Stromal cell of bone marrow (primary cell): ENCODE results near the gene RGS9.

Experiments used
- DNase-seq: peaks from one replicate; pipeline ENCODE4 v3.0.0-alpha.2; 2012; ENCODE audit warnings: low read depth

The RGS9 gene

DNA sequence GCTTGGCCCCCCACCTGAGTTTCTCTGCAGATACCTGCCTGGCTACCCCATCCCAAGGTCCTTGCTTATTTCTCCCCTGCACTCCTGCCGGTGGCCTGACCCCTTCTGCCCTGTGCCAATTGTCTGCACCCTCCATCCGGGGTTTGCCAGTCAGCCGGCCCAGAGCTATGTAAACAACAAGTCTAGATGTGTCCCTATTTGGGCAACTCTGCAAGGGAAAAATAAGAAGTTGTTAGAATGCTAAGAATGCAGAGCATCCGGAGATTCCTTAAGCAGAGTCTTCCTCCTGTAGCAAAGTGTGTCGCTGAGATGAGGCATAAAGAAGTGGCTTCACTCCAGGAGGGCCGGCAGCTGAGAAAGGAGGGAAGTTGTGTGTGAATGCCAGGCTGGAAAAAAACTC, 46.6 kb downstream of the RGS9 start:
- DNase-seq = no peak

DNA sequence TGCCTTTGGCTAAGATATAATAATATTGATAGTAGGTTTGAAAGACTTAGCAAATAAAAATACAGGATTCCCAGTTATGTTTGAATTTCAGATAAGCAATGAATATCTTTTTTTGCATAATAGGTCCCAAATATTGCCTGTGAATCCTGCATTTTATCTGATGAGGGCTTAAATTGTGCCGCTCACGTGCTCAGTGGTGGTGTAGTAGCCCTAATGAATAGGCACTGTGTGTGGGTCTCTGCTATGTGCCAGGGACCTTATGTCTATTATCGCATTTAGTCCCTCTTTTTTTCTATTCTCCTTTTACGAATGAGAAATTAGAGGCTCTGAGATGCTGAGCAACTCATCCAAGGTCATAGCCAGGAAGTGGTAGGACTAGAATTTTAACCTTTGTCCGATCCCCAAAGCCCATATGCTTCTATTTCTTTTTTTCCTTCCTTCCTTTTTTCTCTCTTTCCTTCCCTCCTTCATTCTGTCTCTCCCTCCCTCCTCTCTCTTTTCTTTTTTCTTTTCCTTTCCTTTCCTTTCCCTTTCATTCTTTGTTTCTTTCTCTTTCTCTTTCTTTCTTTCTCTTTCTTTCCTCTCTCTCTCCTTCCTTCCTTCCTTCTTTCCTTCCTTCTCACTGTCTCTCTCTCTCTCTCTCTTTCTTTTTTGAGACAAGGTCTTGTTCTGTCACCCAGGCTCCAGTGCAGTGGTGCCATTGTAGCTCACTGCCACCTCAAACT, 47.2 kb downstream of the RGS9 start:
- DNase-seq = no peak

DNA sequence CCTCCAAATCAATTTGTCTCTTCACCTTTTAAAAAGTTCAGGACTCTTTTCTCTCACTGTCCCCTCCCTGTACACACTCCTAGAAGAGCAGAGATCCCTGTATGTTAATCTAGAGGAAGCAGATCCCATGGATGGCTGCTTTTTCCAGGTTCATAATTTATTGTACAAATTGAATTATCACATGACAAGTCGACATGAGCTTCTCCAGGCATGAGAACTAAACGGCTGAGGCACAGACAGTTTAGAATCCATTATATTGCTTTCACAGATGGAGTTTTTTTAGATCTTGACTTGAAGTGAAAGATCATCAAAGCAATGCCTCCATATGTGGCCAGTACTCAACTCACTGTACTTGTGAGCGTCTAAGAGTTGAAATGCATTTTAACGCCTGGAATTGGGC, 47.9 kb downstream of the RGS9 start:
- no peak for DNase-seq

DNA sequence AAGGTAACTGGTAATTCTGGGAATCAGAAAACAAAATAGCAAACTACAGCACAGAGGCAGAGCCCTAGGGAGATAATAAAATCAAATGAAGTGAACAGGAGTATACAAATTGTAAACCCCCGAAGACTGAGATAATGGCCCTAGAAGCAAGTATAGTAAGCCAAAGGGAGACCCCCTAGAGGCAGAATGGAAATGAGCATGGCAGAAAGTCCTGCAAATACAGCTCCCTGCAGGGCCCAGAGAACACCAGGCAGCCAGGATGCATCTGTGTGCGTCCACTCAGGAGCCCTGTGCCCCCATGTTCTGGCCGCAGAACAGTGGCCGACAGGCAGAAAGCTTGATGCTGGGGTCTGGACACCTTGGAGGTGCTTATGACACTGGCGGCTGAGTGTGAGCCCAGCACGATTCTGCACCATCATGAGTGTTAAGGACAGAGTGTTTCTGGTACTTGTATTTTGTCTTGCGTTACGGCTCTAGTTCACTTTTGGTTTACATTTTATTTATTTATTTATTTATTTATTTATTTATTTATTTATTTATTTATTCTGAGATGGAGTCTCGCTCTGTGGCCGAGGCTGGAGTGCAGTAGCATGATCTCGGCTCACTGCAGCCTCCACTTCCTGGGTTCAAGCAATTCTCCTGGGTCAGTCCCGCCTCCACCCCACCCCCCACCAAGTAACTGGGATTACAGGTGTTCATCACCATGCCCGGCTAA, 48.7 kb downstream of the RGS9 start:
- DNase-seq = no peak

DNA sequence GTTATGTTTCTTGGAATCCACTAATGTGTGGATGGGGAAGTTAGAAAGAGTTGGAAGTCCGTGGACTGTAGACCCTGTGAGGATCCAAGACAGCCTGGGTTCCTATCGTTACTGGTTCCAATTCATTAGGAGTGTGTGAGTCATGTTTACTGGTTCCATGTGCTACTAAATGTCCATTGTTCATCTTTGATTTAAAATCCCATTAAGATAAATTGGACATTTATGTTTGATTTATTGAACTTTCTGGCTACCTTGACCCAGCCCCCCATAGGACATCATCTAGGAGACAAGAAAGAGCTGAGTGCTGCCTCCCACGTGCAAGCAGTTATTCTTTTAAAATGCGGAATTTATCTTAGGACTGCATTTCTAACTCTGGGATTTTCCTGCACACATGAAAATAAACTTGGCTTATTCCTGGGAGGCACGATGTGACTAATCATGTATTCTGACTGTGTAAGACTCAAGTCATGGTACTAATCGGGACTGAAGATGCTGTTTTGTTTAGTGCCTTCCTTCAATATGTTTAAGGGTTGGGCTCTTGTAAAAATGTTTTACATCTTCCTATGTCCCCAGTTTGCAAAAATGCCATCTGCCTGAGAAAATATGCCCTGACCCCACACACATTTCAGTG, 53.4 kb downstream of the RGS9 start:
- no peak for DNase-seq

DNA sequence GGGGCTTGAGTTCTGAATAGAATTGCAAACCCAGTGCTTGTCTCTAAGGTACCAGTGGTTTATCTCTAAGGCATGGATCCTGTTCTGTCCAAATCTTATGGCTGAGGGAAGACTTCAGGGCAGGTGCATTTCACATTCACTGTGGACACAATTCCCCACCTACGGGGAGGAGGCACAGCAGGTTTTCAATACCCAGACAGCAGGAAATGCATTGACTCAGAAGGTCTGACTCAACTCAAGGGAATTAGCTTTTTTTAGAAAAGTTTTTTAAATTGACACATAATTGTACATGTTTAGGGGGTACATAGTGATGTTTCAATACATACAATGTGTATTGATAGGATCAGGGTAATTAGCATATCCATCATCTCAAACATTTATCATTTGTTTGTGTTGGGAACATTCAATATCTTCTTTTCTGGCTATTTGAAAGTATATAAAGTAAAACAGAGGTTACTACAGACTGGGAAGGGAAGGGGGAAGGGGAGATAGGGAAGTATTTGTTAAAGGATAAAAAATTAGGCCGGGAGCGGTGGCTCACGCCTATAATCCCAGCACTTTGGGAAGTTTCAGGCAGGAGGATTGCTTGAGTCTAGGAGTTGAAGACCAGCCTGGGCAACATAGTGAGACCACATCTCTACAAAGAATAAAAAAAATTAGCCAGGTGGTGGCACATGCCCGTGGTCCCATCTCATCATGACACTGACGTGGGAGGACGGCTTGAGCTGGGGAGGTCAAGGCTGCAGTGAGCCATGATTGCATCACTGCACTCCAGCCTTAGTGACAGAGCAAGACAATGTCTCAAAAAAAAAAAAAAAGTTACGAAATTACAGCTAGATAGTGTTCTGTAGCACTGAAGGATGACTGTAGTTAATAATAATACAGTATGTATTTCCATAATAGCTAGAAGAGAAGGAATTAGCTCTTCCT, 54.9 kb downstream of the RGS9 start:
- DNase-seq = no peak

DNA sequence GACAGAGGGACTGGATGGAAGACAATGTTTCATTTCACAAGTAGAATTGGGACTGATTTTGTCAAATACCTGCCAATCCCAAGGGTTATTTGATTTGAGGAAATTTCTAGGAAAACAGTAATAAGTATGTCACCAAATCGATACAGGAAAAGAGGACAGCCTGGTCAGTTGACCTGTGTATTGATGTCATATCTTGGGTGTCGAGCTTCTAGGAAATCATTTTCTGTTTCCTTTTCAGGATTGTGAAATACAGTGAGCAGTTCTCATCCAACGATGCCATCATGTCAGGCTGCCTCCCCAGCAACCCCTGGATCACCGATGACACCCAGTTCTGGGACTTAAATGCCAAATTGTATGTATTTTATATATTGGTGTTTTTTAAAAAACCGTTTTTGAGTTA, 56.1 kb downstream of the RGS9 start:
- no peak for DNase-seq

DNA sequence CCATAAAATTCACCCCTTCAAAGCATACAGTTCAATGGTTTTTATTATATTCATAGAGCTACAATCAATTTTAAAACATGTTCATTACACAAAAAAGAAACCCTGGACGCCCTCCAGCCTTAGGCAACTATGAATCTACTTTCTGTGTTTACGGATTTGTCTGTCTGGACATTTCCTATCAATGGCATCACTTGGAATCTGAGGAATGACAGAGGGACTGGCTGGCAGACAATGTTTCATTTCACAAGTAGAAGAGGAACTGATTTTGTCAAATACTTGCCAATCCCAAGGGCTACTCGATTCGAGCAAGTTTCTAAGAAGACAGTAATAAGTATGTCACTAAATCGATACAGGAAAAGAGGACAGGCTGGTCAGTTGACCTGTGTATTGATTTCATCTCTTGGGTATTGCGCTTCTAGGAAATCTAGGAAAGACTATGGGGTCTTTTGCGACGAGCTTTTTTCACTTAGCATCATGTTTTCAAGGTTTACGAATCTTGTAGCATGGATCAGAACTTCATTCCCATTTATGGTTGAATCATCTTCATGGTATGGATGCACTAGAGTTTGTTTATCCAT, 56.6 kb downstream of the RGS9 start:
- no peak for DNase-seq

DNA sequence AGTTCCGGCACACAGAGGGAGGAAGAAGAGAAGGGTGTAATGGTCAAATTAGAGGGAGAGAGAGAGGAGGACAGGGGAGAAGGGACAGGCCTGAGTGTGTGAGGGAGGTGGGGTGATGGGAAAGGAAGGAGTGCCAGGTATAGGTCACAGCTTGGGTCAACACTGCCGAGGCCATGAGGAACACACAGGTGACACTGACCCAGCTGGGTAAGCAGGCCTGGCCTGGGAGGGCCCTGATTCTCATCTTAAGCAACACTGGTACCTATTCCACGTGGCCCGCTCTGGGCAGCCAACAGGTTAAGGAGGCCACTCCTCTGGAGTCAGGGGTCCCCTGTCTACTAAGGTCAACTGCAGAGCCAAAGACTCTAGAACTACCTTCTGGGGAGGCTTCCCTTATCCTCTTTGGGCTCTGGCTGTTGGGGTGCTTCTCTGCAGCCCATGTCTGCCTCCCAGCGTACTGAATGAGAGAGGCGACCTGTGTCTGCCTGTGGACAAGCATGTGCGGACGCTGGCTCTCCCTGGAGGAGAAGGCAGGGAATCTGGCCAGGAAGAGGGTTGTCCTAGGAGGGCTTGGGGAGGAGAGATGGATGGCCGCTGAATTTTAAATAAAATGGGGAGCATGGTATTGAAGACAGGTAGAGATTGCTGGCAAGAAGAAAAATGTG, 57.6 kb downstream of the RGS9 start:
- no peak for DNase-seq

DNA sequence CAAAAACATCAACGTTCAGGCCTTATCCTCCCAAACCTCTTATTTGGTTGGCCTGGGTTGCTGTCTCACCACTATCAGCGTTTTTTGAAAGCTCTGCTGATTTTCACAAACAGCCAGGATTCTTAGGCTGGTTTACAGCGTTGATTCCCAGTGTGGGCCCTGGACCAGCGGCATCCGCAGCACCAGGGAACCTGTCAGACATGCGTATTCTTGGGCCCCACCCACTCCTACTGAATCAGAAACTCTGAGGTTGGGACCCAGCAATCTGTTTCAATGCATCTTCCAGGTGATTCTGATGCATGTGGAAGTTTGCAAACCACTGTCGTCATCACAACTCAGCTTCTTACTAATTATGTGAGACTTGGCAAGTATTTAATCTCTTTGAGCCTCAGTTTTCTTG, 58.5 kb downstream of the RGS9 start:
- DNase-seq = no peak

DNA sequence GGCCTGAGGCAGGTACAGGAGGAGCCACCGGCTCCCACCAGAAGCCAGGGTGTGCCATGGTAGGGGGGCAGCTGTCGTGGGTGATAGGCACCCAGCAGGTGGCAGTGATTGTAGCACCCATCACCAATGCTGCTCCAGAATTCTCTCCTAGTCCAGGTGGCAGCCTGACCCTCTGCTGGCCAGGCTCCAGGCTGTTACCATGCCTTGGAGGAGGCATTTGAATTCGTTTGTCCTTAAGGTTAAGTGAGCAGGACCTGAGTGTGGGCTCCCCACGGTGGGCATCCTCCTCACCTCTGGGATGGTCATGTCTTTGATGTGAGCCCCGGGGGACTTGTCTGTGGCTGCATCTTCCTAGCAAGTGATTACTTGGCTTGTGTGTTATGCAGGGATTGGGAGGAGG, 59.4 kb downstream of the RGS9 start:
- no peak for DNase-seq

DNA sequence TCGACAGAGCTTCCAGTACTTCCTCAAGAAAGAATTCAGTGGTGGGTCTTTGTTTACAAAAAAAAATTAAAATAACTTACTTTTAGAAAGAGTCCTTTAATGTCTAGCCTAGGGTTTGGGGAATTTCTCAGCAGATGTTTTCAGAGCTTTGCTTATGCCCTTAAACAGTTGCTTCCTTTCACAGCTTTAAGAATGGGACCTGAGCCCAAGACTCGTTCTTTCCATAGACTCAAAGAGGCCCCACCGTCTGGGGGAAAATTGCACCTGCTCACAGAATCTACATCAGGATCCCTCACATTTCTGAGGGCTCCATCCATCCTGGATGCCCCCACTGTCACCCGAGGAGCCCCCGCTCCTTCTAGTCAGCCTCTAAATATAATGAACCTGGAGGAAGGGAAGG, 60.0 kb downstream of the RGS9 start:
- no peak for DNase-seq

DNA sequence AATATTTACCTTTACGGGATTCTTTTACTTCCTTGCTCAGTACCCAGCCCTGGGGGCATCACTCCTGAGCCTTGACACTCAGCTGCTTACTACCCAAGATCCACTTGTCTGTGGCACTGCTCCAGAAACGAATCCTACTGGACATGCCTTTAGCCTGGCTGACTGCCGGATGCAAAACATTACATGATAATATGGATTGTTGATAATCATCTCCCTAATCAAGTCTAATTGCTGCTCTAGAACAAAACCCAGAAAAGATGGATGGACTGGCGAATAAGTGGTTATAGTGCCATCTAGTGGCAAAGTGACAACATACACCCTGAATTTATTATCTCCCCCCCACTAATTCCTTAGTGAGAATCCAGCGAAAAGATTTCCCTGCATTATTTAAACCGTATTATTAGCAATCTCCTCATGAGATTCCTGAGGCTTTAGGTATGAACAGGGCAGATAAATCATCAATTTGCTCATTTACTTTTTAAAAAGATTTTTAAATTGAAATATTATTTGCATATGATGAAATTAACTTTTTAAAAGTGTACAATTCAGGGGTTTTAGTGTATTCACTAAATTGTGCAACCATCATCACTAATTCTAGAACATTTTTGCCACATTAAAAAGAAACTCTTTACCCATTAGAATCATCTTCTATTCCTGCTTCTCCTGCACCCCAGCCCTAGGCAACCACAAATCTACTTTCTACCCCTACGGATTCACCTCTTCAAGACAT, 61.6 kb downstream of the RGS9 start:
- peak; percentile 26 for DNase-seq

DNA sequence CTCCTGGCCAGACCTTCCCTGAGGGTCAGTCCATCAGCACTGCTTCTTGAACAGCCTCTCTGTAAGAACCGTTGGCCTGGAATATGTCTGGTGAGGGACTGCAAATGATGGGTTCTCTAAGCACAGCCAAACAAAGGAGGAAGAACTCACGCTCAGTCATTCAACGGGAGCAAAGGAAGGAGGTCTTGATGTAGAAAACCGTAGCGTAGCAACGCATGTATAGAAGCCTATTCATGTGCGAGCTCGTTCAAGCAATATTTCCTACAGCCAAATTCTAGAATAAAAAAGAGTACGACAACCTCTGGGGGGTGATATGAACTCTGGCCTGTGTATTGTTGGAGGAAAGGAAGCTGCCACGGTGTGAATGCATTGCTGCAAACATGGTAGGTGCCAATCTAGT, 64.2 kb downstream of the RGS9 start:
- no peak for DNase-seq

DNA sequence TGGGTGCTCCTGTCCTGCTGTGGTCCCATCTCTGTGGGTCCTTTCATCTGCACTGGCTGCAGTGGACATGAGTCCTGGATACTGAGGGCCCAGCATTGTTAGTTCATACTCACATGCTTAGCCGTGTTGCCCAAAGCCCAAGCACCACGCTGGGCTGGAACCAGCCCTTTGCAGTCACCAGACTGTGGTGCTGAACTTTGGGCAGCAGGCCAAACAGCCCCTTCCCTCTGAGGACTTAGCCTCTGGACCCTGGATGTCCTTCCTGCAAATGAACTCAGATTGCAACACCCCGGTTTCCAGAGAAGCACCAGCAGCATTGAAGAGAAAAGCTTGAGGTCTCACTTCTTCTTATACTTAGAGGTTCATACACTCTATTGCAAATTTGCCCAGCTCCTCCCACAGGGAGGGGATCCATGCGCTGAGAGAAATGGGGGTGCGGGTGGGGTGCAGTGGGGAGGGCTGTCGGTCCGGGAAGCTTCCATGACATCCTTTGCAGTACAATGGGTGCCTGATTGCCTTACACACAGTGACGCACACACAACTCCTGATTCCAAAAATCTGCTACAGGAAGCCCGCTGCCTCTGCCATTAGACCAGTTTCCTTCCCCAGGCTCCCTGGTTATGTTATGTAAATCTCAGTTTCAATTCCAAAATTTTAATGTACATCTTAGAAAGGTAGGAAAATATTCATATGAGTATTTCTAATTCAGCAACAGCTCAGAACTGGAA, 65.8 kb downstream of the RGS9 start:
- DNase-seq = no peak

DNA sequence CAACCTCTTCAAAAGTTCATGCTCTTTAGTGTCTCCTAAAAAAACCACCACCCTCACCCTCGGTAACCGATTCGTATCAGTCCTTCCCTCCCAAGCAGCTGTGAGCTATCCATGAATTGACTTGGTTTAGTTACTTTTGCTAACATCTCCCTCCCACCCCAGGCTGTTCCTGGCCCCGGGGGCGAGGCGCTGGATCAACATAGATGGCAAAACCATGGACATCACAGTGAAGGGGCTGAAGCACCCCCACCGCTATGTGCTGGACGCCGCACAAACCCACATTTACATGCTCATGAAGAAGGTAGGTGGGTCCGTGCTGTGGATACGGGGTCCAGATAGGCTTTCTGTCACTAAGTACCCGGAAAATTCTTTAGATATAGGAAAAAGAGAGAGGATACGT, 66.8 kb downstream of the RGS9 start:
- no peak for DNase-seq

DNA sequence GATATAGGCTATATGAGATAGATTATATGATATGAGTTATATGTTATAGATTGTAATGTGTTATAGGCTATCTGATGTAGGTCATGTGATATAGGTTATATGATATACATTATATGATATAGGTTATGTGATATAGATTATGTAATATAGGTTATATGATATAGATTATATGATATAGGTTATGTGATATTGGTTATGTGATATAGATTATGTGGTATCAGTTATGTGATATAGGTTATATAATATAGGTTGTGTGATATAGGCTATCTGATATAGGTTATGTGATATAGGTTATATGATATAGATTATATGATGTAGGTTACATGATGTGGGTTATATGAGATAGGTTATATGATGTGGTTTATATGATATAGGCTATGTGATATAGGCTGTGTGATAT, 68.5 kb downstream of the RGS9 start:
- no peak for DNase-seq

DNA sequence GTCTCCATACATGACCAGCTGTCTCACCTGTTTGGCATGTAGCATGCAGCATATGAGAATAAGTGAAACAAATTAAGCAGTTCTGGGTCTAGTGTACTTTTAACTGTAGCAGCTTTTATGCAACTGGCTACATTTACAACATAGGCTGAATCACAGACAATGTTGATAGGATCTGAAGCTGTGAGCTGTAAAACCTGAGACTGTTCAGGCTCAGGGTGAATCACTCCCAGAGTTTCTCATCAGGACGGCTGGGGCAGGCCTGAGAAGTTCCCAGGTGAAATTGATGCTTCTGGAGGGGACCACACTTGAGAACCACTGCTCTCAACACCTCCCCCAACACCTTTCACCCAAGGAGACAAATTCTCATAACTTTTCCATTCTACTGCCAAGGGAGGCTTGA, 70.3 kb downstream of the RGS9 start:
- DNase-seq = peak; percentile 21

DNA sequence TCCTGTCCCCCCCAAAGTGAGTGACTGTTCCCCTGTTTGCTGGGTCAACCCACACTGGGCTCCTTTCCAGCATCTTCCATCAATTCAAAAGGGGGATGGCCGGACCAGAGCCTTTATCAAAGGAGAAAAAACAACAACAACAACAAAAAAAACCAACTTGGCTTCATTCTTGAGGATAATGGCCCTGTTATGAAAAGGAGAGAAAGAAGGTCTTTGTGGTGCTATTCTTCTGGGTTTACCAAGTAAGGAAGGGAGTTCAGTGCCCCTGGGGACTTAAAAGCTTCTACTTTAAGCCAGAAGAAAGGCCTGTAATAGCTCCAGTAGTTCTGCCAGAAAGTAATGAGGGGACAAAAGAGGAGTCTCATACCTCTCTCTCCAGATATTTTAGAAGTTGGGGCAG, 71.5 kb downstream of the RGS9 start:
- DNase-seq = no peak

DNA sequence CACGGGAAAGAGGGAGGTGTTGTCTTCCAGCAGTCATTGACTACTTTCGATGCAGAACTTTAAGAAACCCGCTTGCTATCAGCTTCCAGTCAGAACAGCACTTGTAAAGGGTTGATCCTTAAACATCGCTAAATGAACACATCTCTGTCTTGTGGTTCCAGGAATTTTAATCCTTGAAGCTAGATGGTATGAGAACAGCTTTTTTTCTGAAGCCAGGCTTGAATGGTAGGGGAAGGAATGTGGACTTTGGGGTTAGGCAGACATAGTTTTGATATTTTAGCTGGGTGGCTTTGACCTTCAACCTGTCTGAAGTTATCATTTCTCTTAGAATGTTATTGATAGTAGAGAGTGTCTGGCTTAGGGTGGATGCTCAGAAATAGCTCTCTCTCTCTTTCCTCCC, 81.1 kb downstream of the RGS9 start:
- no peak for DNase-seq
